ENCODE results near the gene SUPV3L1. TPM values are rescaled to one million over a fixed set of nuclear protein-coding genes. Genes with fewer than 3 reads are reported as not detected.

Gene SUPV3L1
- total RNA-seq, 4 donors from 2014 or later: 18.5 to 35.0 (median 30.6) TPM

- peak in 1 of 2 donors; percentile 16 for DNase-seq
- no peaks in the 10 kb centered on the region for H3K27me3 ChIP-seq
- H3K4me3 ChIP-seq: peak overlapping the region; percentile 87 to 98
- peak overlapping the region; percentile 82 to 97 for H3K27ac ChIP-seq
- no peaks in the 10 kb centered on the region for H3K4me1 ChIP-seq
- intact Hi-C loops (cut with DNase I; ENCODE audit: low total_unique reads): no loop called here
- no peaks in the 10 kb centered on the region for H3K36me3 ChIP-seq
- H3K9me3 ChIP-seq: no peaks in the 10 kb centered on the region
- no peak for TF ChIP-seq CTCF (IDR thresholded peaks at IDR 0.05)
- TF ChIP-seq POLR2A (IDR thresholded peaks at IDR 0.05): no peak
These were observed 818 bp upstream of the SUPV3L1 start for GRCh38 chr10:69179089-69179742.

- no peaks in the 10 kb centered on the region for H3K27me3 ChIP-seq
- H3K4me3 ChIP-seq: peak overlapping the region; percentile 87 to 98
- no peak for DNase-seq
- no peaks in the 10 kb centered on the region for H3K9me3 ChIP-seq
- intact Hi-C loops (cut with DNase I; ENCODE audit: low total_unique reads): no loop called here
- no peaks in the 10 kb centered on the region for H3K4me1 ChIP-seq
- H3K36me3 ChIP-seq: no peaks in the 10 kb centered on the region
- H3K27ac ChIP-seq: peak overlapping the region; percentile 82 to 97
- TF ChIP-seq CTCF (IDR thresholded peaks at IDR 0.05) (no peak), POLR2A (IDR thresholded peaks at IDR 0.05) (no peak)
These were observed 631 bp downstream of the SUPV3L1 start for GRCh38 chr10:69180525-69181204.

GRCh38 chr10:69181433-69181832, 1.4 kb downstream of the SUPV3L1 start:
- intact Hi-C loops (cut with DNase I; ENCODE audit: low total_unique reads): no loop called here
- Histone ChIP-seq H3K27ac (no peak overlapping the region), H3K4me3 (peak overlapping the region in 1 of 2 donors; percentile 87), H3K4me1 (no peaks in the 10 kb centered on the region), H3K9me3 (no peaks in the 10 kb centered on the region), H3K36me3 (no peaks in the 10 kb centered on the region), H3K27me3 (no peaks in the 10 kb centered on the region)
- TF ChIP-seq CTCF (IDR thresholded peaks at IDR 0.05): no peak
- TF ChIP-seq POLR2A (IDR thresholded peaks at IDR 0.05): no peak
- no peak for DNase-seq

GRCh38 chr10:69182005-69182404, 2.0 kb downstream of the SUPV3L1 start:
- Histone ChIP-seq H3K36me3 (no peaks in the 10 kb centered on the region), H3K4me3 (no peak overlapping the region), H3K27me3 (no peaks in the 10 kb centered on the region), H3K9me3 (no peaks in the 10 kb centered on the region), H3K27ac (no peak overlapping the region), H3K4me1 (no peaks in the 10 kb centered on the region)
- intact Hi-C loops (cut with DNase I; ENCODE audit: low total_unique reads): no loop called here
- TF ChIP-seq POLR2A (IDR thresholded peaks at IDR 0.05): no peak
- no peak for TF ChIP-seq CTCF (IDR thresholded peaks at IDR 0.05)
- no peak for DNase-seq

- no peaks in the 10 kb centered on the region for H3K36me3 ChIP-seq
- H3K27me3 ChIP-seq: no peaks in the 10 kb centered on the region
- no peak overlapping the region for H3K27ac ChIP-seq
- H3K4me1 ChIP-seq: no peaks in the 10 kb centered on the region
- H3K9me3 ChIP-seq: no peaks in the 10 kb centered on the region
- H3K4me3 ChIP-seq: no peak overlapping the region
- intact Hi-C loops (cut with DNase I; ENCODE audit: low total_unique reads): no loop called here
- DNase-seq: no peak
- TF ChIP-seq CTCF (IDR thresholded peaks at IDR 0.05): no peak
- no peak for TF ChIP-seq POLR2A (IDR thresholded peaks at IDR 0.05)
These were observed 6.5 kb downstream of the SUPV3L1 start for GRCh38 chr10:69186524-69186923.

All from uterus (tissue), 4 donors.